GM12878 (cell line): ENCODE results near the gene BBS9. TPM values are rescaled to one million over a fixed set of nuclear protein-coding genes. Genes with fewer than 3 reads are reported as not detected.

Experiments
- ATAC-seq: fragments of 200-7000 bp; cut with Tn5 transposase; 3 replicates; pipeline ENCODE4 v1.9.1; 2020; ENCODE audit warnings: mild to moderate bottlenecking, moderate library complexity
- BruUV-seq: library from RNA; stranded (reverse); fragments of 400-500 nt; replicated peaks from 2 replicates; lab custom pipeline; 2021; lab: Mats Ljungman, UMichigan
- CTCF ChIA-PET: fragments of 300-600 bp; sonication (Branson Sonifier 250); formaldehyde crosslinking; extraction: SDS; loops from one replicate; lab custom pipeline; 2021; ENCODE audit warnings: inconsistent platforms; lab: Yijun Ruan, JAX
- POLR2A ChIA-PET: fragments of 350-600 bp; formaldehyde crosslinking; extraction: SDS; loops from one replicate; lab custom pipeline; 2021; ENCODE audit warnings: inconsistent platforms; lab: Charles Lee
- RAD21 ChIA-PET: fragments of 300-600 bp; sonication (Branson Sonifier 250); formaldehyde crosslinking; loops from one replicate; lab custom pipeline; 2023; ENCODE audit warnings: antibody characterized with exemption; ENCODE audit not compliant: unreplicated experiment; lab: Charles Lee
- SMC1A ChIA-PET: fragments of 300-600 bp; sonication (Branson Sonifier 250); formaldehyde crosslinking; loops from one replicate; lab custom pipeline; 2023; ENCODE audit not compliant: unreplicated experiment, uncharacterized antibody; lab: Charles Lee
- DNase-seq: peaks from one replicate; pipeline ENCODE4 v3.0.0-alpha.2; 2011; ENCODE audit warnings: low read depth, low spot score
- FAIRE-seq: peaks from 3 replicates; lab custom pipeline; 2011; peaks lifted over from hg19 to GRCh38; lab: Jason Lieb, UNC
- H2AFZ ChIP-seq: 2 replicates; pipeline ENCODE4 v1.6.0; 2011; ENCODE audit warnings: low read depth, low read length, control low read depth; ENCODE audit not compliant: control insufficient read depth
- H3K27ac ChIP-seq: 2 replicates; pipeline ENCODE4 v1.5.1; 2011; ENCODE audit warnings: control low read depth; ENCODE audit not compliant: control insufficient read depth, insufficient read depth
- H3K27me3 ChIP-seq, 2 experiments: replicated peaks in 1 of 2; 2 replicates each; pipeline versions ENCODE4 v1.6.0 to v1.6.1; 2011; ENCODE audit warnings: low read length in 1 of 2; ENCODE audit not compliant: control insufficient read depth in 2 of 2, insufficient read depth in 2 of 2
- H3K36me3 ChIP-seq, 2 experiments: 2 replicates each; pipeline ENCODE4 v1.5.1; 2011; ENCODE audit warnings: low read length in 1 of 2; ENCODE audit not compliant: control insufficient read depth in 2 of 2, insufficient read depth in 2 of 2
- H3K4me1 ChIP-seq: 2 replicates; pipeline ENCODE4 v1.6.1; 2011; ENCODE audit warnings: mild to moderate bottlenecking, low read length, moderate library complexity, mixed read lengths; ENCODE audit not compliant: control insufficient read depth, insufficient read depth
- H3K4me2 ChIP-seq: 2 replicates; pipeline ENCODE4 v1.6.0; 2011; ENCODE audit warnings: control low read depth; ENCODE audit not compliant: control insufficient read depth, insufficient read depth
- H3K4me3 ChIP-seq: fragments of 200-600 bp; sonication (generic); 2 replicates; pipeline ENCODE4 v1.5.1; 2016
- H3K79me2 ChIP-seq: 2 replicates; pipeline ENCODE4 v1.6.0; 2011; ENCODE audit warnings: low read length; ENCODE audit not compliant: control insufficient read depth, insufficient read depth
- H3K9ac ChIP-seq: 2 replicates; pipeline ENCODE4 v1.8.0; 2011; ENCODE audit warnings: low read length, control low read depth, mixed read lengths; ENCODE audit not compliant: control insufficient read depth, insufficient read depth
- H3K9me3 ChIP-seq: replicated peaks from 3 replicates; pipeline ENCODE4 v1.5.1; 2011; ENCODE audit warnings: mild to moderate bottlenecking, low read length; ENCODE audit not compliant: control insufficient read depth, insufficient read depth
- H4K20me1 ChIP-seq: 2 replicates; pipeline ENCODE4 v1.6.0; 2011; ENCODE audit not compliant: control insufficient read depth, insufficient read depth
- CREB1 ChIP-seq: IDR thresholded peaks from 2 replicates; pipeline ENCODE4 v1.6.1; 2012; ENCODE audit warnings: low read depth, mild to moderate bottlenecking, inconsistent platforms
- IRF4 ChIP-seq: IDR thresholded peaks from 2 replicates; pipeline ENCODE4 v1.6.1; 2011; ENCODE audit warnings: low read depth, low read length
- KAT2A ChIP-seq: conservative IDR thresholded peaks from 2 replicates; pipeline ENCODE4 v1.6.1; 2011; ENCODE audit warnings: low read depth, low read length; ENCODE audit not compliant: control insufficient read depth
- MYC ChIP-seq: IDR thresholded peaks from 2 replicates; pipeline ENCODE4 v1.6.1; 2011; ENCODE audit warnings: mild to moderate bottlenecking, low read length, moderate library complexity, inconsistent platforms; ENCODE audit not compliant: insufficient read depth, insufficient replicate concordance, insufficient read length, severe bottlenecking
- NFYB ChIP-seq: IDR thresholded peaks from 2 replicates; pipeline ENCODE4 v1.6.1; 2011; ENCODE audit warnings: low read depth, mild to moderate bottlenecking, low read length, improper control_type of control experiment, moderate library complexity; ENCODE audit not compliant: insufficient read depth
- POLR2A ChIP-seq: IDR thresholded peaks from 2 replicates; pipeline ENCODE4 v1.6.1; 2011; ENCODE audit warnings: low read depth, mild to moderate bottlenecking, low read length
- RB1 ChIP-seq: fragments of 450-650 bp; formaldehyde crosslinking; IDR thresholded peaks from 2 replicates; pipeline ENCODE4 v1.6.1; 2017; ENCODE audit warnings: mild to moderate bottlenecking, borderline replicate concordance
- RBBP5 ChIP-seq: fragments of 200-600 bp; sonication (generic); conservative IDR thresholded peaks from 2 replicates; pipeline ENCODE4 v1.6.1; 2016
- RFX5 ChIP-seq: IDR thresholded peaks from 2 replicates; pipeline ENCODE4 v1.6.1; 2011; ENCODE audit warnings: low read depth, low read length, improper control_type of control experiment
- RUNX3 ChIP-seq: IDR thresholded peaks from 2 replicates; pipeline ENCODE4 v1.6.1; 2012; ENCODE audit warnings: low read length, inconsistent platforms
- STAT1 ChIP-seq: fragments of 450-650 bp; conservative IDR thresholded peaks from 2 replicates; pipeline ENCODE4 v1.6.1; 2014; ENCODE audit warnings: antibody characterized with exemption, mild to moderate bottlenecking
- YY1 ChIP-seq: IDR thresholded peaks from 2 replicates; pipeline ENCODE4 v1.6.1; 2011; ENCODE audit warnings: low read depth, mild to moderate bottlenecking, low read length
- ZNF274 ChIP-seq: IDR thresholded peaks from one replicate; pipeline ENCODE4 v1.8.0; 2011; ENCODE audit not compliant: insufficient read length, insufficient read depth
- ZNF622 ChIP-seq: fragments of 450-650 bp; IDR thresholded peaks from 2 replicates; pipeline ENCODE4 v1.6.1; 2017; ENCODE audit warnings: mild to moderate bottlenecking, inconsistent platforms
- WGBS: methylation state at CpG from one replicate; pipeline ENCODE4 v1.1.6; 2016; ENCODE audit warnings: low lambda C conversion rate; ENCODE audit not compliant: insufficient replicate concordance, insufficient coverage; ENCODE audit errors: missing lambda C conversion rate; 5-methylcytosine and 5-hydroxymethylcytosine counted together
- in situ Hi-C: fragments of 300-500 bp; cut with MboI; formaldehyde crosslinking; loops from 9 replicates; pipeline ENCODE4 v1.14.3; 2018; ENCODE audit warnings: mixed read lengths
- intact Hi-C: fragments of 100-400 bp; cut with micrococcal nuclease; formaldehyde crosslinking; loops from one replicate; pipeline ENCODE4 v1.14.2; 2022; ENCODE audit not compliant: unreplicated experiment
- polyA plus RNA-seq, 11 experiments: library from polyadenylated mRNA; depleted of rRNA in 4 of 11; unstranded in 6 of 11; stranded (reverse) in 5 of 11; fragments of >200 nt; fragmentation: Nextera tagmentation in 4 of 11; fragmentation: Illumina TruSeq in 1 of 11; extraction: Ambion mirVana in 4 of 11; extraction: Trizol in 1 of 11; gene quantifications; 1 replicate in 1 of 11; 2 replicates in 10 of 11; pipeline versions ENCODE4 v1.2.1 to v1.2.3, GENCODE V29; 2011 to 2016; ENCODE audit warnings: inconsistent platforms in 2 of 11, missing spikeins in 2 of 11, low read depth in 1 of 11
- total RNA-seq, 4 experiments: library from RNA; depleted of rRNA in 3 of 4; stranded (reverse); fragments of >200 nt in 3 of 4; fragmentation: Illumina TruSeq in 1 of 4; extraction: Trizol in 1 of 4; gene quantifications; 2 replicates each; pipeline versions ENCODE4 v1.2.1 to v1.2.3, GENCODE V29; 2013 to 2021
- TF ChIP-seq, protein P1 (sequence below): fragments of 450-650 bp; IDR thresholded peaks from 2 replicates; pipeline ENCODE4 v1.6.1; 2014; ENCODE audit warnings: mild to moderate bottlenecking
- TF ChIP-seq, protein P2 (sequence below): fragments of 450-650 bp; formaldehyde crosslinking; IDR thresholded peaks from 2 replicates; pipeline ENCODE4 v1.4.0; 2022; ENCODE audit warnings: mild to moderate bottlenecking, moderate library complexity

Gene BBS9
- total and polyA plus RNA-seq, 10 of the 15 experiments (the other 5 are each of a cell fraction or from before 2014, with no cell fraction given): 1.2 to 5.6 (median 2.3) TPM

DNA sequence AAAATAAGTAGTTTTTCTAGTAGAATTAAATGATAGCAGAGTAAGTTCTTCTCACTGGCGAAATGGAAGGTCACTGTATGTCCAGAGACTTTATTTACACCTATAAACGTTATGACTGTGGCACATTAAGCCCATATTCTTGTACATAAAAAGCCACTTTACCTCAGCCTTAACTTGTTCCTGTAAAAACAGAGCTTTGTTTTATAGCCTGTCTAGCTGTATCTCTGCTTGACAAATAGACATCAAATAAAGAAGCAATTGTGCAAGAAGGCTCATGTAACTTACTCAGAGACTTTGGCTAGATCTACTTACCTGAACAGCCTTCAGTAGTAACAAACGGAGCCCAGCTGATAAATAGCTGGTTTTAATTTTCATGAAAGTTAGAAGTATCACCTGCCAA, 451.9 kb downstream of the BBS9 start:
- no peak overlapping the region for H3K27ac ChIP-seq
- 20% methylated on average over 3 of the region's 3 CpGs for WGBS
- no peak overlapping the region for H3K4me3 ChIP-seq
- H3K4me2 ChIP-seq: no peak overlapping the region
- no peak for ATAC-seq
- H3K9me3 ChIP-seq: no peaks in the 10 kb centered on the region
- ChIA-PET CTCF (interaction anchor here (0.6 kb wide), 1 partner anchor 221 kb away, joined by 3 read pairs; no protein-coding TSS in a partner anchor), SMC1A (interaction anchor here (1.9 kb wide), 1 partner anchor 16 kb away, joined by 5 read pairs; no protein-coding TSS in a partner anchor), RAD21 (no interaction called here), POLR2A (no interaction called here)
- no peaks in the 10 kb centered on the region for H3K27me3 ChIP-seq
- no TSS peak for BruUV-seq
- no peak for FAIRE-seq
- no peak overlapping the region for H2AFZ ChIP-seq
- TF ChIP-seq POLR2A: no peak
- no peak for TF ChIP-seq YY1
- TF ChIP-seq RUNX3: no peak
- TF ChIP-seq NFYB: no peak
- no peak for TF ChIP-seq RB1
- no peak for TF ChIP-seq KAT2A
- in situ Hi-C loops: no loop called here
- H4K20me1 ChIP-seq: no peaks in the 10 kb centered on the region
- H3K79me2 ChIP-seq: no peaks in the 10 kb centered on the region
- intact Hi-C loops: no loop called here
- no peak overlapping the region for H3K9ac ChIP-seq
- no peaks in the 10 kb centered on the region for H3K36me3 ChIP-seq
- no peak for DNase-seq
- no peaks in the 10 kb centered on the region for H3K4me1 ChIP-seq

DNA sequence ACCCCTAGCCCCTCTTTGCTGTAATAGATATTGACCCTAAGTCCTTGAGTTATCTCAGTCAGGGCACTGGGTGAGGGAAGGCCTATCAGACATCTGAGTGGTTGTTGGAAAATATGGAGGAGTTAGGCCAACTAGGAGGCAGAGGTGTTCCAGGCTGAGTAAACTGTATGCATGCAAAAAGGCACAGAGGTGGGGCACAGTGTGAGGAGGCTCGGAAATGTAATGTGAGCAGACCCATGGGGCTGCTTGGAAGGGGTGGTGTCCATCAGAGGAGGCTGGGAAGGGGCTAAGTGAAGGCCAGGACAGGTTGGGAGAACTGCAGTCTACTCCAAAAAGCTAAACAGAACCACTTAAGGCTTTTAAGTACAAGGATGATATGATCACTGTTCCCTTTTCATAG, 452.7 kb downstream of the BBS9 start:
- in situ Hi-C loops: no loop called here
- TF ChIP-seq, protein P1, sequence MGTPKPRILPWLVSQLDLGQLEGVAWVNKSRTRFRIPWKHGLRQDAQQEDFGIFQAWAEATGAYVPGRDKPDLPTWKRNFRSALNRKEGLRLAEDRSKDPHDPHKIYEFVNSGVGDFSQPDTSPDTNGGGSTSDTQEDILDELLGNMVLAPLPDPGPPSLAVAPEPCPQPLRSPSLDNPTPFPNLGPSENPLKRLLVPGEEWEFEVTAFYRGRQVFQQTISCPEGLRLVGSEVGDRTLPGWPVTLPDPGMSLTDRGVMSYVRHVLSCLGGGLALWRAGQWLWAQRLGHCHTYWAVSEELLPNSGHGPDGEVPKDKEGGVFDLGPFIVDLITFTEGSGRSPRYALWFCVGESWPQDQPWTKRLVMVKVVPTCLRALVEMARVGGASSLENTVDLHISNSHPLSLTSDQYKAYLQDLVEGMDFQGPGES: no peak
- no peak for TF ChIP-seq IRF4
- no peak for TF ChIP-seq MYC
- no peak for TF ChIP-seq RFX5
- no peak for TF ChIP-seq RBBP5
- TF ChIP-seq ZNF622: no peak
- TF ChIP-seq ZNF274: no peak
- TF ChIP-seq CREB1: no peak
- TF ChIP-seq STAT1: no peak
- TF ChIP-seq, protein P2, sequence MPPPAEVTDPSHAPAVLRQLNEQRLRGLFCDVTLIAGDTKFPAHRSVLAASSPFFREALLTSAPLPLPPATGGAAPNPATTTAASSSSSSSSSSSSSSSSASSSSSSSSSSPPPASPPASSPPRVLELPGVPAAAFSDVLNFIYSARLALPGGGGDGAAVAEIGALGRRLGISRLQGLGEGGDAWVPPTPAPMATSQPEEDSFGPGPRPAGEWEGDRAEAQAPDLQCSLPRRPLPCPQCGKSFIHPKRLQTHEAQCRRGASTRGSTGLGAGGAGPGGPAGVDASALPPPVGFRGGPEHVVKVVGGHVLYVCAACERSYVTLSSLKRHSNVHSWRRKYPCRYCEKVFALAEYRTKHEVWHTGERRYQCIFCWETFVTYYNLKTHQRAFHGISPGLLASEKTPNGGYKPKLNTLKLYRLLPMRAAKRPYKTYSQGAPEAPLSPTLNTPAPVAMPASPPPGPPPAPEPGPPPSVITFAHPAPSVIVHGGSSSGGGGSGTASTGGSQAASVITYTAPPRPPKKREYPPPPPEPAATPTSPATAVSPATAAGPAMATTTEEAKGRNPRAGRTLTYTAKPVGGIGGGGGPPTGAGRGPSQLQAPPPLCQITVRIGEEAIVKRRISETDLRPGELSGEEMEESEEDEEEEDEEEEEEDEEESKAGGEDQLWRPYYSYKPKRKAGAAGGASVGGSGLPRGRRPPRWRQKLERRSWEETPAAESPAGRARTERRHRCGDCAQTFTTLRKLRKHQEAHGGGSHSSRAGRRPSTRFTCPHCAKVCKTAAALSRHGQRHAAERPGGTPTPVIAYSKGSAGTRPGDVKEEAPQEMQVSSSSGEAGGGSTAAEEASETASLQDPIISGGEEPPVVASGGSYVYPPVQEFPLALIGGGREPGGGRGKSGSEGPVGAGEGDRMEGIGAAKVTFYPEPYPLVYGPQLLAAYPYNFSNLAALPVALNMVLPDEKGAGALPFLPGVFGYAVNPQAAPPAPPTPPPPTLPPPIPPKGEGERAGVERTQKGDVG: no peak
- TF ChIP-seq, all 136 proteins: peak for 0
- ChIA-PET POLR2A (no interaction called here), RAD21 (no interaction called here), CTCF (no interaction called here), SMC1A (no interaction called here)
- Histone ChIP-seq H4K20me1 (no peaks in the 10 kb centered on the region), H3K4me3 (no peak overlapping the region), H3K4me2 (no peak overlapping the region), H2AFZ (no peak overlapping the region), H3K9ac (no peak overlapping the region), H3K36me3 (no peaks in the 10 kb centered on the region), H3K27me3 (no peaks in the 10 kb centered on the region), H3K9me3 (no peaks in the 10 kb centered on the region), H3K27ac (no peak overlapping the region), H3K79me2 (no peaks in the 10 kb centered on the region), H3K4me1 (no peaks in the 10 kb centered on the region)
- DNase-seq (no peak), ATAC-seq (no peak), FAIRE-seq (no peak)
- intact Hi-C loops: no loop called here
- BruUV-seq: no TSS peak
- 0% methylated on average over 1 of the region's 1 CpG for WGBS
